Stomach (tissue), 9 donors: ENCODE measurements around the gene TSPAN2. TPM values are rescaled to one million over a fixed set of nuclear protein-coding genes. Genes with fewer than 3 reads are reported as not detected.

Experiments used
- DNase-seq, 2 donors: peaks; one replicate each; pipeline versions ENCODE4 v3.0.0 to v3.0.0-alpha.2; 2013 to 2019
- H3K27ac ChIP-seq, 5 donors: fragments of 200-600 bp in 4 of 5; sonication (generic) in 4 of 5; one replicate each; pipeline ENCODE4 v1.5.1; 2013 to 2019; ENCODE audit warnings: mild to moderate bottlenecking in 1 of 5, moderate library complexity in 1 of 5
- H3K27me3 ChIP-seq, 3 donors: fragments of 200-600 bp; sonication (generic); one replicate each; pipeline ENCODE4 v1.5.1; 2017 to 2019; ENCODE audit warnings: mixed run types in 1 of 3
- H3K36me3 ChIP-seq, 4 donors: fragments of 200-600 bp; sonication (generic); 1 replicate in 3 of 4; 2 replicates in 1 of 4; pipeline ENCODE4 v1.5.1; 2016 to 2019
- H3K4me1 ChIP-seq, 4 donors: fragments of 200-600 bp; sonication (generic); one replicate each; pipeline ENCODE4 v1.5.1; 2016 to 2019
- H3K4me3 ChIP-seq, 4 donors: fragments of 200-600 bp; sonication (generic) in 3 of 4; one replicate each; pipeline ENCODE4 v1.5.1; 2016 to 2019; ENCODE audit warnings: mild to moderate bottlenecking in 1 of 4
- H3K9me3 ChIP-seq, 4 donors: fragments of 200-600 bp; sonication (generic); one replicate each; pipeline ENCODE4 v1.5.1; 2016 to 2019
- EP300 ChIP-seq: sonication (generic); formaldehyde crosslinking; IDR thresholded peaks from one replicate; pipeline ENCODE4 v1.6.1; 2017; ENCODE audit warnings: antibody characterized with exemption
- POLR2A ChIP-seq, 4 donors: fragments of 450-650 bp; IDR thresholded peaks; one replicate each; pipeline ENCODE4 v1.6.1; 2016; ENCODE audit warnings: antibody characterized with exemption in 4 of 4, control low read depth in 2 of 4, mild to moderate bottlenecking in 1 of 4, moderate library complexity in 1 of 4
- POLR2AphosphoS5 ChIP-seq, 3 donors: sonication (generic); formaldehyde crosslinking; IDR thresholded peaks; one replicate each; pipeline ENCODE4 v1.6.1; 2016; ENCODE audit warnings: antibody characterized with exemption in 3 of 3
- WGBS, 5 donors: extraction: QIAGEN DNeasy Blood & Tissue Kit in 3 of 5; methylation state at CpG; one replicate each; pipeline versions ENCODE4 v1.1.5 to v1.1.7; 2013 to 2018; 5-methylcytosine and 5-hydroxymethylcytosine counted together
- intact Hi-C: fragments of 100-400 bp; cut with DNase I; formaldehyde crosslinking; loops from one replicate; pipeline ENCODE4 v1.15.1; 2023; ENCODE audit warnings: low total_unique reads
- polyA plus RNA-seq, 3 donors: library from polyadenylated mRNA; stranded (reverse); fragments of 200-250 nt; gene quantifications; one replicate each; pipeline ENCODE4 v1.2.3, GENCODE V29; 2013
- total RNA-seq, 5 donors: library from RNA; depleted of rRNA; stranded (reverse); fragments of >200 nt; gene quantifications; one replicate each; pipeline versions ENCODE4 v1.1.0 to v1.2.3, GENCODE V29; 2014 to 2016
- TF ChIP-seq, protein P1 (sequence below), 7 experiments: fragments of 450-650 bp in 4 of 7; fragments of 200-600 bp in 3 of 7; sonication (generic) in 3 of 7; IDR thresholded peaks; one replicate each; pipeline ENCODE4 v1.5.1; 2016 to 2019; ENCODE audit warnings: antibody characterized with exemption in 7 of 7, control low read depth in 2 of 7, mild to moderate bottlenecking in 1 of 7
- donor health status: healthy with polysubstance abuse.
- donor health status: Bipolar disorder and iron deficiency.
- donor health status: healthy.

Gene TSPAN2
- total and polyA plus RNA-seq, 8 donors = 2.6 to 39.7 (median 10.2) TPM

- Histone ChIP-seq H3K4me3 (no peak overlapping the region), H3K4me1 (peaks cover 0 to 5% (median 2%) of the 10 kb centered on the region in 4 donors), H3K36me3 (peaks cover 0 to 11% (median 0%) of the 10 kb centered on the region in 4 donors), H3K9me3 (no peaks in the 10 kb centered on the region), H3K27ac (peak overlapping the region in 1 of 5 donors; percentile 1), H3K27me3 (no peaks in the 10 kb centered on the region)
- DNase-seq = no peak
- intact Hi-C loops = no loop called here
- TF ChIP-seq POLR2A (IDR thresholded peaks at IDR 0.05) (no peak), EP300 (no peak), POLR2AphosphoS5 (IDR thresholded peaks at IDR 0.05) (no peak)
- TF ChIP-seq, protein P1, sequence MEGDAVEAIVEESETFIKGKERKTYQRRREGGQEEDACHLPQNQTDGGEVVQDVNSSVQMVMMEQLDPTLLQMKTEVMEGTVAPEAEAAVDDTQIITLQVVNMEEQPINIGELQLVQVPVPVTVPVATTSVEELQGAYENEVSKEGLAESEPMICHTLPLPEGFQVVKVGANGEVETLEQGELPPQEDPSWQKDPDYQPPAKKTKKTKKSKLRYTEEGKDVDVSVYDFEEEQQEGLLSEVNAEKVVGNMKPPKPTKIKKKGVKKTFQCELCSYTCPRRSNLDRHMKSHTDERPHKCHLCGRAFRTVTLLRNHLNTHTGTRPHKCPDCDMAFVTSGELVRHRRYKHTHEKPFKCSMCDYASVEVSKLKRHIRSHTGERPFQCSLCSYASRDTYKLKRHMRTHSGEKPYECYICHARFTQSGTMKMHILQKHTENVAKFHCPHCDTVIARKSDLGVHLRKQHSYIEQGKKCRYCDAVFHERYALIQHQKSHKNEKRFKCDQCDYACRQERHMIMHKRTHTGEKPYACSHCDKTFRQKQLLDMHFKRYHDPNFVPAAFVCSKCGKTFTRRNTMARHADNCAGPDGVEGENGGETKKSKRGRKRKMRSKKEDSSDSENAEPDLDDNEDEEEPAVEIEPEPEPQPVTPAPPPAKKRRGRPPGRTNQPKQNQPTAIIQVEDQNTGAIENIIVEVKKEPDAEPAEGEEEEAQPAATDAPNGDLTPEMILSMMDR (IDR thresholded peaks at IDR 0.05) = no peak
- 72 to 85% (median 77%) methylated on average over 5 of the region's 5 CpGs for WGBS, 5 donors
These were observed 37.5 kb downstream of the TSPAN2 start for GRCh38 chr1:115051850-115052249.

- no peaks in the 10 kb centered on the region for H3K9me3 ChIP-seq
- no peaks in the 10 kb centered on the region for H3K27me3 ChIP-seq
- intact Hi-C loops = no loop called here
- DNase-seq = no peak
- H3K4me3 ChIP-seq = no peak overlapping the region
- TF ChIP-seq, protein P1 (IDR thresholded peaks at IDR 0.05) = no peak
- no peak for TF ChIP-seq POLR2AphosphoS5 (IDR thresholded peaks at IDR 0.05)
- TF ChIP-seq POLR2A (IDR thresholded peaks at IDR 0.05) = no peak
- no peak for TF ChIP-seq EP300
- peaks cover 0 to 19% (median 0%) of the 10 kb centered on the region in 4 donors for H3K36me3 ChIP-seq
- no peaks in the 10 kb centered on the region for H3K4me1 ChIP-seq
- H3K27ac ChIP-seq = no peak overlapping the region
These were observed 42.6 kb downstream of the TSPAN2 start for GRCh38 chr1:115046751-115047150.

DNA sequence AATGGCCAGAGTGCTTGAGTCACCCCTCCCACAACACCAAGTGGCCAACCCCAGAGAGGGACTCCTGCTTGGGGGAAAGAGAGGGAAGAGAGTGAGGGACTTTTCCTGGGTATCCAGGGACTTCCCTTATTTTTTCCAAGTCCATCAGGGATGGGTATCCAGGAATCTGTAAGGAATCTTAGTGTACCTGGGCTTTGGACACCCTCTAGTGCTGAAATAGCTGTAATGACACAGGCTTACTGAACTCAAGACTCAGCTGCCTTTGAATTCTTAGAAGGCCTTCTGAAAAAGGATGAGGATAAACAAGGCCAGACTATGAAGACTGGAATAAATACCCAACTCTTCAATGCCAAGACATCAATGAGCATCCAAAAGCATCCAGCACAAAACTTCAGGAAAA lies 47.6 kb downstream of the TSPAN2 start:
- H3K36me3 ChIP-seq = peaks cover 0 to 13% (median 0%) of the 10 kb centered on the region in 4 donors
- no peaks in the 10 kb centered on the region for H3K9me3 ChIP-seq
- peak in 1 of 2 donors; percentile 26 for DNase-seq
- no peaks in the 10 kb centered on the region for H3K27me3 ChIP-seq
- TF ChIP-seq, protein P1 (IDR thresholded peaks at IDR 0.05) = peak in 2 of 7 experiments; percentile 24 to 40
- TF ChIP-seq POLR2AphosphoS5 (IDR thresholded peaks at IDR 0.05) = no peak
- intact Hi-C loops = no loop called here
- H3K4me3 ChIP-seq = no peak overlapping the region
- H3K4me1 ChIP-seq = peaks cover 0 to 19% (median 12%) of the 10 kb centered on the region in 4 donors
- H3K27ac ChIP-seq = no peak overlapping the region

GRCh38 chr1:115040501-115040900 lies 48.8 kb downstream of the TSPAN2 start:
- no peaks in the 10 kb centered on the region for H3K9me3 ChIP-seq
- TF ChIP-seq, protein P1 (IDR thresholded peaks at IDR 0.05) = no peak
- no peak for TF ChIP-seq POLR2AphosphoS5 (IDR thresholded peaks at IDR 0.05)
- TF ChIP-seq EP300 = no peak
- TF ChIP-seq POLR2A (IDR thresholded peaks at IDR 0.05) = no peak
- H3K4me3 ChIP-seq = no peak overlapping the region
- H3K4me1 ChIP-seq = peaks cover 0 to 23% (median 13%) of the 10 kb centered on the region in 4 donors
- H3K27ac ChIP-seq = no peak overlapping the region
- H3K36me3 ChIP-seq = peaks cover 0 to 7% (median 0%) of the 10 kb centered on the region in 4 donors
- intact Hi-C loops = no loop called here
- WGBS, 5 donors = 72 to 77% (median 75%) methylated on average over 2 of the region's 2 CpGs
- no peak for DNase-seq
- no peaks in the 10 kb centered on the region for H3K27me3 ChIP-seq
